Activated T-helper 1 cell treated with Interleukin-2 at 50 U/mL for 16 hours (primary cell): ENCODE data around the gene CDC42BPG.
A peak's percentile ranks its signal among the peaks of the same experiment; 100 is the strongest.

ENCODE experiments used
- DNase-seq: peaks from one replicate; pipeline ENCODE4 v3.0.0-alpha.2; 2020; ENCODE audit warnings: low read depth

Gene CDC42BPG

DNA sequence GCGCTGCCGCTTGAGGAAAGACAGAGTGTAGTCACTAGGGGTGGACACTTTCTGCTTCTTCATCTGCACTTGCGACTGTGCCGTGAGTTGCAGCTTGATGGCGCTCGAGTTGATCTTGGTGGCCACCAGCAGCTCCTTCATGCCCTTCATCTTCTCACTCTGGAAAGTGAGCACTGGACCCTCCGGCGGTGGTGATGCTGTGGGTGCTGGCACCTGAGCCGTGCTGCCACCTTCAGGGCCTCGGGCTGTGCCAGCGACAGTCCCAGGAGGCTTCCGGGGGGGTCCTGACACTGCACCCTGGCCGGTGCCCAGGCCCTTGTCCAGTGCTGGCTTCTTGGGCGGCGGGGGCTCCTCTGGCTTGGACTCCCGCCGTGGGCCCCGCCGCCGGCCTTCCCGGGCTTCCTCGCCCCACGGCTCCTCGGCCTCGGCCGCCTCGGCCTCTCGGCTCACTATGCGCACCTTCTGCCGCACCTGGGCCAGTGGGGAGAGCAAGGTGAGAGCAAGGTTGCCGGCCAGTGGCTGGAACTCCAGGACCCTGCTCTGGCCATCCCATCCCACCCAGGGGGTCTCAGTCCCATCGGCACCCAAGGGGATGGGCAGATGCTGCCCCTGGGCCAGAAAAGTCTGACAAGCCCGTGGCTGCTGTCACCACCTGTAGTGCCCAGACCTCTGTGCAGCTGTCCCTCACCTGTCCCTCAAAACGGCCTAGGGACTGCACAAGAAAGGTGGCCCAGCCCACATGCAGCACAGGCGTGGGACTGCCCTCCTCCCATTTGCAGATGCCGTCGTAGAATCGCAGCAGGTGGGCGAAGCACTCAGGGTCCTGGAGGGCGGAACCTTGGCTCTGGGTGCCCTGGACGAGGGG lies 39.9 kb downstream of the CDC42BPG start:
- DNase-seq = no peak

DNA sequence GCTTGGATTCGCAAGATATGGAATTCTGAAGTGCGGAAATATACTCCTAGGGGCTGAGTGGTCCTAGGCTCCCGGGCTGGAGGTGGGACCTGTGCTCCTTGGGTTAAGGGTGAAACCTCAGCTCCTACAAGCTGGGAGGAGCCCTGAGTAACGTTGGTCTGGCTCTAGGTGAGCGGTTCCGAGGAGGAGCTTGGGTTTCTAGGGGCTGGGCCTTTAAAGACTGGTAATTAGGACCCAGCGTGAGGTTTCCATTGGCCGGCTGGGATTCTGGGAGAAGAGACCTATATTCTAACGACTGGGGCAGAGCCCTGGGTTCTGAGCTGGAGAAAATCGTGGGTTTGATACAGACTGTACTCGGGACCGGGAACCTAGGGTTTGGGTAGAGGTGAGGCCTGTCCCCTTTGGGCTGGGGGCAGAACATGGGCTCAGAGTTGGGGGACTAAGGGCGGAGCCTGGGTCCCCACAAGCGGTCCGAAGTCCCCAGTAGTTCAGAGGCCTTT lies 40.6 kb downstream of the CDC42BPG start:
- no peak for DNase-seq

DNA sequence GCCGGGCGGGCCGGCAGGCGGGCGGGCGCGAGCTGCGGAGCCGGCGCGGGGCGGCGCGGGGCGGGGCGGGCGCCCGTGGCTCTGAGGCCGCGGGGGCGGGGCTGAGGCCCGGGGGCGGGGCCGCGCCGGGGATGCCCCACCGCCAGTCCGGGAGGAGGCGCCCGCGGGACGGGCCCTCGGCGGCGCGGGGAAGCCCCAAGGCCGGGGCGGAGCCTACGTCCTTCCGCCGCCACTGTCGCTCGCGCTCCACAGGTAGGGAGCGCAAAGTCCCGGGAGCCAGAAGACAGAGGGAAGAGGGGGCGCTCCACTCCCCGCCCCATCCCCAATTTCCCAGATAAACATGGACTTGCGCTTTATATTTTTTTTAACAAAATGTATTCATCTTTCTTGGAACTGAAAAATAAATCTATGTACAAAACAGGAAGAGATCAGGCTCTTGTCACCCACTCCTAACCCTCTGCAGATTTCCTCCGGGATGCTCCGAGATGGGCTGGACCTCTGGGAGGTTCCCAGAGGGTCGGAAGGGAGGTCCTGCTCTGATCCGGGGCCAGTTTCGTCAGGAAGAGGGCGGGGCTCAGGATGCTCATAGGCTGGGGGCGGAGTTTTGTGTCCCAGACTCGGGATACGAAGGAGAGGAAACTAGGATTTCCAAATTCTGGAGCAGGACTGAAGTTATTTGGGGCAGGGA lies 41.2 kb downstream of the CDC42BPG start, which contains the start of gene MAP4K2:
MAP4K2 (minus strand) TSS at position 57 of the 688 bp plus-strand sequence. CDS start 65 bp downstream, outside the sequence.
- DNase-seq = peak; percentile 84

DNA sequence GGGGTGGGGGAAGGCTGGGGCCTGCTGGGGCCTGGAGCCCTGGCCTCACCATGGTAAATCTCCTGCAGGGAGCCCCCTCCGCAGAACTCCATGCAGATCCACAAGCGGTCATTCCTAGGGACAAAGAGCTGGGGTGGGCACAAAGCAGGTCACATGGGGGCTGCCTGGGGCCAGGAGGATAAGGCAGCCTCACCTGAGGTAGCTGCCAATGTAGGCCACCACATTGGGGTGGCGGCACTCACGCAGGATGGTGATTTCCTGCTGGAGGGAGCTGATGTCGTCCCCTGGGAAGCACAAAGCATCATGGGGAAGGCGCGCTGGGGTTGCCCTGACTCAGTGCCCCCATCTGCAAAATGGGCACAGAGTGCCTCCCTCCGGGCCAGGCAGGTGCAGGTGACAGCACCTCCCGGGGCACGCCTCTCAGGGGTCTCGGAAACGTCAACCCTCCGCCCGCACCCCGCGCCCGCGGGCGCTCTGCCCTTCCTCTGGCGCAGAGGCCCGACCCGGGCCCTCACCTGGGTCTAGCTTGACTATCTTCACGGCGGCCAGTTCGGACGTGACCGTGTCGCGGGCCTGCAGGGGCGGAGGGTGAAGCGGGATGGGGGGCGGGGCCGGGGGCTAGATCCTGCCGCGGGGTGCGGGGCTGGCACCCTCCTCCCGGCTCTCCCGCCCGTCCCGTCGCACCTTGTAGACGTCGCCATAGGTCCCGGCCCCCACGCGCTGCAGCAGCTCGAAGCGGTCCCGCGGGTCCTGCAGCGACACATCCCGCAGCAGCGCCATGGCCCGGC lies 41.9 kb downstream of the CDC42BPG start:
- no peak for DNase-seq

DNA sequence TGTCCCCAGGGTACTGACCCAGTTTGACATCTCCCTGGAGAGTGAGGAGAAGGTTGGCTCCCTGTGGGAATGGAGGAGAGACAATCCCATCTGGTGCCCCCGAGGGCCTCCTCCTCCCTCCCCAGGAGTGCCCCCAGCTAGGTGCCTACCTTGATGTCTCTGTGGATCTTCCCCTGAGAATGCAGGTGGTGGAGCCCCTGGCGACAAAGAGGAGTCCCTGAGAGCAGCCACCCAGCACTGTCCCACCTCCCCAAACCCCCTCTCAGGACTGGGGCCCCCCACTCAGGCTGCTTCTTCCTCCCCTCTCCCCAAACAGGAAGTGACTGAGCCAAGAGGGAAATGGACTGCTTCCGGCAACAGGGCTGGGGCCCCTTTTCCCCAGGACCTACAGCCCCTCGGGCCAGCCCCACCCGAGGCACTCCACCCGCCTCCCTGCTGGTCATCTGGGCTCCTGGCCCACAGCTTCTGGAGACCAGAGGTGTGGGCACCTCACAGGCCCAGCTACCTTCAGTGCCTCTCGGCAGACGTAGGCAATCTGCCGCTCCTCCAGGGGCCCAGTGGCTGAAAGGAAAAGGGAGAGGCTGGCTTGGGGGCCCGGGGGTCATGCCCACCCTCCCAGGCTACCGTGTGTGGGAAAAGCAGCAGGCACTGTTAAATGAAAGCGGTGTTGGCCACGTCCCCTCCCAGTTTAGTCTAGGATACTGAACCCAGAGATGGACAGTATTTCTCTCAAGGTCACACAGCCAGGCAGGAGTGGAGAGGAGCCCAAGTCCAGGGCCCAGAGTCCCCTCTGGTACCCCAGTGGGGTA lies 42.7 kb downstream of the CDC42BPG start:
- no peak for DNase-seq

DNA sequence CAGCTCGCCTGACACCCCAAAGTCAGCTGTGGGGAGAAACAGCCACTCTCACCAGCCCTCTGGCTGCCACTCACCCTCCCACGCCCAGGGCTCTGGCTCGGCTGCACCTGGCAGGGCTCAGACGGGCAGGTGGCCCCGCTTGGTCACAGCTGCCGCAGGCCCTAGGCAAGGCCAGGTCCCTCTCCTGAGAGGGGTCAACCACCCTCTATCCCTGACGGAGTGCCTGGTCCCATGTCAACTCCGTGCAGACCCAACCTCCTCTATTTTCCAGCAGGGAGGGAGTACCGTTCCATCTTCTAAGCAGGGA lies 43.3 kb downstream of the CDC42BPG start:
- no peak for DNase-seq

DNA sequence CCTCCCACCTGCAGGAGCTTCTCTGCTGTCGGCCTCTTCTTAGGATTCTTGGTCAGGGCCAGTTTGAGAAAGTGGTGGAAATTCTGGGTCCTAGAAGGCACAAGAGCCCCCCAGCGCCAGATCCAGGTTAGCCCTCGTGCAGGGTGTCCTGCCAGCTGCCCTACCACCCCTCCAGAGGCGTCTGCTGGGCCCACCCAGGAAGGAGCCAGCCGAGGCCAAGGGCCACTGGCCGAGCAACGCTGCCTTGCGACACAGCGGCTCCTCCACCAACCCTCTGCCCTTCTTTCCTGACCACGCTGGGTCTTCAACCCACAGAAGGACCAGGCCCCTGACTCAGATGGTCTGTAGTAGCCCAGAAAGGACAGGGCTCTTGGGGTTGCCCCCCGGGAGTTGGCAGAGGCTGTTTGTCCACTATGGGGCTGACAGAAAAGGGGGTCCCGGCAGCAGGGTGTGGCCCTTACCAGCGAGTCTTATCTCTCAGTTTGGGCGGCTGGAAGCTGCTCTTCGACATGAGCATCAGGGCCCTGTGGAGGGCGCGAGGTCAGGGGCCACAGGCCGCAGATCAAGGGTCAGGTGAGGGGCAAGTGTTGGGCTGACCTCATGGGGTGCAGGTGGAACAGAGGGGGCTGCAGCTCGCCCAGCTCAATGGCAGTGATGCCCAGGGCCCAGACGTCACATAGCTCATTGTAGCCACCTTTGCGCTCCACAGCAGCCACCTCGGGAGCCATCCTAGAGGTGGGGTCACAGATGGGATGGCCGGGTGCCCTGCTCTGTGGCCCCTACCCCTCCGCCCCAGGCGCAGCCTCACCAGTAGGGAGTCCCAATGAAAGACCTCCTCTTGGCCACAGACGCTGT lies 43.9 kb downstream of the CDC42BPG start:
- DNase-seq = no peak

DNA sequence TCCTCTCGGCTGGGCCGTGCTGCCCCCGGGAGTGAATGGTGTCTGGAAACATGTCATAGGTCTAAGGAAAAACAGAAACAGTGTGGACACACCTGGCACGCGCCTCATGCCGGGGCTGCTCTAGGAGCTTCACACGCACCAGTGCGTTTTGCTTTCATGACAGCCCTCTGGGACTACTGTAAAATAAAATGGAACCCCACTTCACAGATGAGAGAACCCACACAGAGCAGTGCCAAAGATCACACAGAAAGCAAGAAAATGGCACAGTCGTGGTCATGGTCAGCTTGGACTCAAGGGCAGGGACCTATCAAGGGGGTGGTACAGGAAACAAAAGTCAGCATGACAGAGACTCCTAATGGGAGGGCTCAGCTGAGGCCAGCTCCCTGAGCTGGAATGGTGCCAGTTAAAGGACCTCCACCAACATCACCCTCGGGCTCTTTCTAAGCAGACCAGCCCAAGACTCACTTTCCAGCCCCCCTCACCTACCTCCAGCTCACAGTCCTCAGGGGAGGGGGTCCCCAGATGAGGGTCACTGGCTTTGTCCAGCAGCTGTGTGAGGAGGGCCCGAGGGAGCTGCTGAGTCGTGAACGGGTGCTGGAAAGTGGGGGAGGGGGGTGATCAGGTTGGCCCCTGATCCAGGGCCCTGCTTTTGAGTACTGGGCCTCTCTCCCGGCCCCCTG lies 44.7 kb downstream of the CDC42BPG start:
- DNase-seq = no peak

DNA sequence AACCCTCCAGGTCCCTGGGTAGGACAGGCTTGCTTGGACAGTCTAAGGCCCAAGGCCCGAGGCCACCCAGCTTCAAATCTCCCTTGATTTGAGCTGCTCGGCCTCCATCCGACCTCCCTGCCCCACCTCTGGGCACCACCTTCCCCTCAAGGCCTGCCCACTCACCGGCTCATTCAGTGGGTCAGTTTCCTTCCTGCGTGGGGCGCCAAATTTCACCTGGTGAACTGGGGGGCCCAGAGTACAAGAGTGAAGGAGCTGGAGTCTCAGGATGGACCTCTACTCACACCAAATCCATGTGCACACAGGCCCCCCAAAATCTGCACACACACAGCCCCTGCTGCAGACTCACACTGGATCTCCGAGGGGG lies 45.2 kb downstream of the CDC42BPG start:
- DNase-seq = no peak

DNA sequence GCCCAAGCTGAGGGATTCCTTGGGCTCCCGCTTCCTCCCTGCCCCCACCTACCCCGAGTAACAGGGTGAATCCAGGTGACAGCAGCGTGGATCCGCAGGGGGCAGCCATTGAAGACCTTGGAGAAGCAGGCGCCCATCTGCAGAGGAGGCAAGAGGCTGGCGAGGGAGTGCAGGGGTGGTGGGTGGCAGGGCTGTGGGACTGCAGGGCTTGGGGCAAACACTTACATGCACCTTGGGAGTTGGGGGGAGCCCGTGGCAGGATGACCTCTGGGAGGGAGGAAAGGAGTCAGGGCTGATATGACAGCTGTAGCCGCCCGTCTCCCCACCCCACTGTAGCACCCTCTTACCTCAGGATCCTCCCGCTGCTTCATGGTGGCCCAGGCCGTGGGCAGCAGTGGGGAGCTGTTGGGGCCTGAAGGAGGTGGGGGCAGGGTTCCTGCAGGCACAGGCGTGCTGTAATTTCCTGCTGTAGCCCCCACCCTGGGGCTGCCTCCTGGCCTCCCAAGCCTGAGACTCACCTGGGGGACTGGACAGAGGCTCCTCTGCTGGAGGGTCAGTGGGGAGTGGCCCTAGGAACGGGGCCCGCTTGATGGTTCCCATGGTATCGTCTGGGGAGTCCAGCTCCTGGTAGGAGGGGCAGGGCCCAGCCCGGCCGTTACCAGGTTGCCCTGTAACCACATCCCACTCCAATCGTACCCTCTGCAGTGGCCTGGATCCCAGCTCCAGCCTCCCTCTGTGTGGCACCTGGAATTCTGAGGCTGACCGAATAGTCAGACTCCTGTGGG lies 47.5 kb downstream of the CDC42BPG start:
- DNase-seq = no peak

DNA sequence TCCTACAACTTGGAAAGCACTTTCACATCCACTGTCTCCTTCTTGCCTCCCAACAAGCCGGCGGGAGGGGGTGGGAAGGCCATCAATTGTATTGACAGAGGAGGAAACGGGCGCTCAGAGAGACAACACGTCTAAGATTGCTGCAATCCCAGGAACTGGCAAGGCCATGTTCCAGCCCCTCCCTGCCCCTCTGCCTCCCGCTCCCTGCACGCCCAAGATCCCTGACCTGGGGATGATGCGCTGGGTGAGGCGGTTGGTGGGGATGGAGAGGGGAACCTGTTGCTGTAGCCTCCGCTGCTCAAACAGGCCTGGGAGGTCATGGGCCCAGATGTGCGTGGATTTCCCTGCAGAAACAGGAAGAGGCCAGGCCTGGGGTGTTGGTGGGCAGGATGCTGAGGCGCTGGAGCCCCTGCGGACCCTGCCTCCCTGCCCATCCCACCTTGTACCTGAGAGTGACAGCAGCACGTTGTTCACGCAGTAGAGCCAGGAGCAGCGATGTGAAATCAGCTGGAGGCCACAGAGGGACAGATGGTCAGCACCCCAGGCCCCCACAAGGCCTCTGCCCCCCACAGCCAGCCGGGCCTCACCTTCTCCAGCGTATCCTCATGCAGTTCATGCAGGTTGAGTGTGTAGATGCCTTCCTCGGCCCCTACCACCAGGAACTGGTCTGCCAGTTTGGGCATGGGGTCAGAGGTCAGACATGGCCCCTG lies 48.3 kb downstream of the CDC42BPG start:
- no peak for DNase-seq

DNA sequence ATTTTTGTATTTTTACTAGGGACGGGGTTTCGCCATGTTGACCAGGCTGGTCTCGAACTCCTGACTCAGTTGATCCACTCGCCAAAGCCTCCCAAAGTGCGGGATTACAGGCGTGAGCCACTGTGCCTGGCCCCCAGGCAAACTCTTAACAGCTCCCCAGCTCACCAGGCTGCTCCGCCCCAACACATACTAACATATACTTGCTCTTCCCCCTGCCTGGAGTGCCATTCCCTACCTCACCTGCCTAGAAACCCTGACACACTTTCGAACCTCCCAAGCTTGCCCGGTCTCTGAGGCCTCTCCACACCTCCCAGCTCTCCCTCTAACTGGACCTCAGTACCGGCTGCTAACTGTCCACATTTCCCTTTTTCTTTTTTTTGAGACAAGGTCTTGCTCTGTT lies 49.9 kb downstream of the CDC42BPG start:
- DNase-seq = no peak

DNA sequence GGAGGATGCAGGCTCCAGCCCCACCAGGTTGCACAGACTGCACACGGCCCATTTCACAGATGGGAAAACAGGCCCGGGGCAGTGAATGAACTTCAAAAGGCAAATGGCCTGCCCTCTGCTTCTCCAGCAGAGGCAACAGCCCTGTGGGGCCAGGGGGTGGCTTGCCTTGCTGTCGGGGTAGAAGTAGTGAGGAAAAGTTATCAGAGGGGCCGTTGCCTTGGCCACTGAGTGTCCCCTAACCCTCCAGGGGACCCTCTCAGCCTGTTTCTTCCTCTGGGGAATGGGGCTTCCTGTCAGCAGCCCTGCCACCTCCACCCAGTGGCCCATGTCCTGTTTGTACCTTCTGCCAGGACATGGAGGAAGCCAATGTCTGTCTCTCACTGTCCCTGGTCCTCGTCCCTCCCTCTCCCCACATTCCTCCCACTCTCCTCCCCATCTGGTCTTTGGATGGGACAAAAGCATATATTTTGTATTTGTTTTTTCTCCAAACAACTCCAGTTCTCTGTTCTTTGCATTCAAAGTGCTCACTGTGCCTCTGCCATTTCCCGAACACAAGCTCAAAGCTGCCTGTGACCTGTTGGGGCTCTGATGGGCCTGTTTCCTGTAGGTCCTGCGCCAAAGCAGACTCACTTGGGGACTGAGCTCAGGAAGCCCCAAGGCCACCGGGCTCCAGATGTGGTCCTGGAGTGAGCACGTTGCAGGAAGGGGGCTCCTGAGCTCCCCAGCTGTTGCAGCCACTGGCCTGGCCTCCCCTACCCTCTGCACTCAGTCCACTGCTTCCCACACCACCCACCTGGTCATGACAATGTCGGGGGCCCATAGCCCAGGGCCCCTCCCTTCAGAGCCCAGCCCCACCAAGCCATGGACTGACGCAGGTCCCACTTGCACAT lies 50.9 kb downstream of the CDC42BPG start:
- DNase-seq = no peak

DNA sequence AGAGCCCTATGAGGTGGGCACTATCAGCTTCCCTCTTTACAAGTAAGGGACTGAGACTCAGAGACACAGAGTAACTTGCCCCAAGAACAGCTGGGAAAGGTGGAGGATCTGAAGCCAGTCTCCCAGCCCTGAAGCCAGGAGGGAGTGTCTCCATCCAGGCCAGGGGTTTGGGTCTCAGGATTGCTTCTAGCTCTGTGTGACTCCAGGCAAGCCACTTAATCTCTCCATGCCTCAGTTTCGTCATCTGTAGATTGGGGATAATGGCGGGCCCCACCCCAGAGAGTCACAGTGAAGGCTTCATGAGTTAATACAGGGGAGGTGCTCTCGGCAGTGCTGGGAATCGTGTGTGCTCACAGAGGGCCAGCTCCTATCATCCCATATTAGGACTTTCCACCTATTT lies 52.0 kb downstream of the CDC42BPG start:
- no peak for DNase-seq

DNA sequence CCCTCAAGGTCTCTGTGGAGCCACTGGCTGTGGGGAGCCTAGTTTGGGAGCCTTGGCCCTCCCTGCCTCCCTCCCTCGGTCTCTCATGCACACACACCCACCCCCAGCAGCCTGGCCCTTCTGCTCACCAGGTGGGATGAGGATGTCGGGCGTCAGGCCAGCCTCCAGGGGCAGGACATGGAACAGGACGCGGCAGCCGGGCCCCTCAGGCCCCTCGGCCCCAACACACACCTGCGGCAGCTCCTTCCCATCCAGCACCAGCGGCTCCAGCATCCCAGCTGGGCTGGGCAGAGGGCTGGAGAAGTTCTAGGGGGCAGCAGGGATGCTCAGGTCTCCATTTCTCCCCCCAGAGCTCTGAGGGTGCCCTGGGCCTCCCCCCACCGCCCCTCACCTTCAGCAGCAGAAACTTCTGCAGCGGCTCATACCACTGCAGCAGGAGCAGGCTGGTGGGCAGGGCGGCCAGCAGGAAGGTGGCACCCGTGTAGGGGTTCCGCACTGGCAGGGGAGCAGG lies 52.6 kb downstream of the CDC42BPG start:
- DNase-seq = no peak

DNA sequence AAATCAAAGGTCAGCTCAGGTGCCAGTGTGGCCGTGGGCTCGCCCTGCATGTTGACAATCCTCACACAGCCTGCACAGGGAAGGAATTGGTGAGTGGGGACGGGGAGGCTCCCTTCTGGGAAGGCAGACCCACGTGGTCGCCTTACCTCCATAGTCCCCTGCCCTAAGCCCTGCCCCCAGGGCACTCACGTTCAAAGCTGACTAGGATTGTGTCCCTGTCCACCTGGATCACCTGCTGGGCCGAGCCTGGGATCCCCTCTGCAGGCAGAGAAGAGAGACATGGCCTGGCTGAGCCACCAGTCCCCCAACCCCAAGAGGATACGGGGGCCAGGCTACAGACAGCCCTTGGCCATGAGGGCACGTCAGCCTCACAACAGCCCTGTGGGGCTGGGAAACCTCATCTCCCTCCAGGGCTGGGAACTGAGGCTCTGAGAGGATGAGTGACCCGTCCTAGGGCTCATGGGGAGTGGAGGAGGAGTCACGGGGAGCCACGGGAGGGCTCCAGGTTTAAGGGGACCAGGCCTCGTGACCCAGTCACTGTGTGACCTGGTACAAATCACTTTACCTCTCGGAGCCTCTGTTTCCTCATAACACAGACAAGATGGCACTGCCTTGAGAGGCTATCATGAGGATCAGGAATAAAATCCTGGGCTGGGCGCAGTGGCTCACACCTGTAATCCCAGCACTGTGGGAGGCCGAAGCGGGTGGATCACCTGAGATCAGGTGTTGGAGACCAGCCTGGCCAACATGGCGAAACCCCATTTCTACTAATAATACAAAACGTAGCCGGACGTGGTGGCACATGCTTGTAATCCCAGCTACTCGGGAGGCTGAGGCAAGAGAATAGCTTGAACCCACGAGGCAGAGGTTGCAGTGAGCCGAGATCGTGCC lies 54.0 kb downstream of the CDC42BPG start:
- DNase-seq = no peak
